Stimulated activated CD4-positive, alpha-beta T cell treated with anti-CD3 and anti-CD28 coated beads, Interleukin-12 subunit alpha, Interleukin-12 subunit beta, amount 100 ng/mL, for 24 hours (primary cell): ENCODE results near the gene SCIN.
"Not testable (repeated sequence)": the region's sequence is repeated elsewhere in the genome, so short reads cannot be mapped to it uniquely, and the experiment has no call there.

Experiments
- DNase-seq, 2 experiments: peaks; one replicate each; pipeline ENCODE4 v3.0.0-alpha.2; 2020; ENCODE audit warnings: low read depth in 2 of 2

The SCIN gene

GRCh38 chr7:12647364-12648219, 77.1 kb downstream of the SCIN start:
- DNase-seq: no peak

GRCh38 chr7:12648704-12649261, 78.3 kb downstream of the SCIN start:
- DNase-seq: no peak

- DNase-seq: no peak
Observed at GRCh38 chr7:12649348-12649747, 78.8 kb downstream of the SCIN start.

- no peak for DNase-seq
Observed at GRCh38 chr7:12650080-12650479, 79.6 kb downstream of the SCIN start.

- DNase-seq: no peak
Observed at GRCh38 chr7:12653110-12653509, 82.6 kb downstream of the SCIN start.

GRCh38 chr7:12653518-12653917, 83.0 kb downstream of the SCIN start:
- DNase-seq: no peak

GRCh38 chr7:12655161-12655560, 84.6 kb downstream of the SCIN start:
- no peak for DNase-seq

- DNase-seq: not testable (repeated sequence)
Observed at GRCh38 chr7:12660423-12660822, 89.9 kb downstream of the SCIN start.

- not testable (repeated sequence) for DNase-seq
Observed at GRCh38 chr7:12660986-12661385, 90.5 kb downstream of the SCIN start.

GRCh38 chr7:12661581-12661980, 91.1 kb downstream of the SCIN start:
- DNase-seq: no peak

- no peak for DNase-seq
Observed at GRCh38 chr7:12670000-12670729, 99.6 kb downstream of the SCIN start.

- DNase-seq: no peak
Observed at GRCh38 chr7:12670743-12671520, 100.4 kb downstream of the SCIN start.

GRCh38 chr7:12673436-12673835, 102.9 kb downstream of the SCIN start:
- DNase-seq: not testable (repeated sequence)

GRCh38 chr7:12674053-12674452, 103.5 kb downstream of the SCIN start:
- no peak for DNase-seq

GRCh38 chr7:12674861-12675260, 104.3 kb downstream of the SCIN start:
- DNase-seq: no peak

GRCh38 chr7:12683678-12684585, 113.4 kb downstream of the SCIN start:
- no peak for DNase-seq

- DNase-seq: no peak
Observed at GRCh38 chr7:12684733-12685132, 114.2 kb downstream of the SCIN start.

GRCh38 chr7:12685550-12685949, 115.0 kb downstream of the SCIN start:
- no peak for DNase-seq

GRCh38 chr7:12686234-12686890, 115.8 kb downstream of the SCIN start:
- DNase-seq: peak; percentile 85 to 90
